Activated T-cell treated with anti-CD3 and anti-CD28 coated beads for 24 hours (primary cell): ENCODE results near the gene CFDP1.
A peak's percentile ranks its signal among the peaks of the same experiment; 100 is the strongest.
"Not testable (repeated sequence)": the region's sequence is repeated elsewhere in the genome, so short reads cannot be mapped to it uniquely, and the experiment has no call there.

Experiments
- DNase-seq: peaks from one replicate; pipeline ENCODE4 v3.0.0-alpha.2; 2020; ENCODE audit warnings: low read depth

Gene CFDP1

GRCh38 chr16:75293173-75293572 is 140.1 kb downstream of the CFDP1 start:
- no peak for DNase-seq

DNA sequence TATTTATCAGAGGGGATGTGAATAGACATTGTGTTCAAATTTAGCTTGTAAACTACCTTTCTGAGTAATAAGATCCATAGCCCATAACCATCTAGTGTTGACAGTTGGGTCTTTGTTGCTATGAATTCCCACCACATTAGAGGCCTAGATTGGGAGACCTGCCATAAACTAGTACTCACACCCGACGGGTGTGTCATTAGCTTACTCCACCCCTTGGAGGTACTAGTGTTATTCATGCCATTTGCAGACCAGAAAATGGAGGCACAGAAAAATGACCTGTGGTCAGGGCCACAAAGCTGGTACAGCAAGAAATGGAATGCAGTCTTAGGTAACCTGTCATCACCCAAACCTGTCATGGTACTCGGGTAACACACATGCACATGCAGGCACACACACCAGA is 140.6 kb downstream of the CFDP1 start:
- no peak for DNase-seq

GRCh38 chr16:75289189-75289588 is 144.1 kb downstream of the CFDP1 start:
- no peak for DNase-seq

DNA sequence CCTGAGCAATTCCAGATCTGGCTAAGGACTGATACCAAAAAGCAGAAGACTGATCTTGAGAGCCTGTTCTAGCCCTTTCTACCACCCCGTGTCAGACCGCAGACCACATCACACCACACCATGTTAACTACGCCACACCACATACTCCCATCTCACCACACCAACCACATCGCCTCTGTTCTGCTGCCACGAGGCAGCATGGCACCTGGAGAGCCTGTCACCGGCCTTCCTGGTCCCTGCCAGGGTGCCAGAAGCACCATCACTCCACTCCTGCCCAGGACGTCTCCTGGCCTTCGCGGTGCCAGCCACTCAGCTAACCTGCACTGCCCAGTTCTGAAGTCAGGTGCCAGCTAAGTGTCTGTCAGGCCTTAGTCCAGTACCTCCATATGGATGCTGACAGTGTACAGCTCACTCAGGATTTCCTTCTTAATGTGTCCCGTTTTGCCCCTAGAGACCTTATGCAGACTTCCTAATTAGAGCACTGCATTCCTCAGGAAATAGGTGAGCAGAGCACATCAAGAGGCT is 144.6 kb downstream of the CFDP1 start:
- DNase-seq, result peak; percentile 44

DNA sequence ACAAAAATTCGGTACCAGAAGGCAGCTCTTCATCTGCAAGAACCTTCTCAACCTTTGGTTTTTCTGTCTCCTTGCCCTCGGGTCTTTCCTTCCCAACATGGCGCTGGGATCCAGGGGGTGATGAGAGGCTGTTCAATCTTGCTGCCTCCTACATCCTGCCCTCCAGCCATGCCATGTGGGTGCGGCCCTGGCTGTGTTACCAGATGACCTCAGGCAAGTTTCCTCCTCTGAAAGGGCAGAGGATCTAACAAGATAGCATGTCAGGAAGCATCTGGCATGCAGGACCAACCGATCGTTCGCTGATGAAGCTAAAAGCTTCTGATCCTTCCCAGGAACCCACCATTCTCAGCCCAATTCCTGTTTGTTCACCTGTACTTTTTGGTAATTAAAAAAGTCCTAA is 145.1 kb downstream of the CFDP1 start:
- no peak for DNase-seq

- DNase-seq, result no peak
Measured at GRCh38 chr16:75287708-75288107, 145.6 kb downstream of the CFDP1 start.

- DNase-seq, result no peak
Measured at GRCh38 chr16:75286389-75286788, 146.9 kb downstream of the CFDP1 start.

DNA sequence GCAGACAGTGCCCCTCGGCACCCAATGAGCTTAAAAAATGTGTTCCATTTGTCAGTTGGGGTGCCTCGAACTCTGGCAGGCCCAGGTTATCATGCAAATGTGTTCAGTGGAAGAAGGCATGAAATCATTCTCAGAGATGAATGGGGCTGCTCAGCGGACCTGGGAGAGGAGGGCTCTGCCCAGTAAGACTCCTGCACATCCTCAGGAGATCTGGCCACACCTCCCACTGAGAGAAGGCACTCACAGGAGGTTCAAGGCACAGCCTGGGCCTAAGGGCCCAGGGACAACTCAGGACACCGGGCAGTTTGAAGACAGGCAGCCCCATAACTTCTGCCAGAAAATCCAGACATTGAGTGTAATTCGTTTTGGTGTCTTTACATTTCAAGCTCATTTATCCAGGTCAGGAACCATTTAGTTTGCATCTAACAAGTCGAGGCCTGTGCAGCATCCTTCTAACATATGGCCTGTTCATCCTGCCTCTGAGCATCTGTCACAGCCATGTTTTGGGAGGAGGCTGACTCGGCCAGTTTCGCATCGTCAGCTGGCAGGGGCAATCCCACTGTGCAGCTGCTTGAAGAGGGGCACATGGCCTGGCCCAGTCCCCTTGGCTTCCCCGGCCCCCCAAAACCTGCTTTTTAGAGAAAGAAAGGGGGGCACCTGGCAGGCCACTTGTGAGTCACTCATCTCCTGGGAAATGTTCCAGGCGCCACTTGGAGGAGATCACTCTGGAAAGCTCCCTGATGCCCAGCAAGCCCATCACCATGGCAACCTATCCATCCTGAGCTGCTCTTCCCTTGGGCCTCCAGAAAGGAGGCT is 150.6 kb downstream of the CFDP1 start:
- no peak for DNase-seq

DNA sequence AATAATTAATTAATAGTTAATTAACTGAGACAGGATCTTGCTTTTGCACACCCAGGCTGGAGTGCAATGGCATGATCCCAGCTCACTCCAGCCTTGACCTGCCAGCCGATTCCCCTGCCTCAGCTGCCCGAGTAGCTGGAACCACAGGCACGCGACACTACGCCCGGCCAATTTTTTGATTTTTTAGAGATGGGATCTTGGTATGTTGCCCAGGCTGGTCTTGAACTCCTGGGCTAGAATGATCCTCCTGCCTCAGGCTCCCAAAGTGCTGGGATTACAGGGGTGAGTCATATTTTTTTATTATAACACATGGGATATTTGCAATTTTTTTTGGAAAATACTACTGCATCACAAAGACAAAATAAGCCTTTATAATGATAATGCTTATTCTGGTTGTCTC is 151.5 kb downstream of the CFDP1 start:
- DNase-seq, result no peak

DNA sequence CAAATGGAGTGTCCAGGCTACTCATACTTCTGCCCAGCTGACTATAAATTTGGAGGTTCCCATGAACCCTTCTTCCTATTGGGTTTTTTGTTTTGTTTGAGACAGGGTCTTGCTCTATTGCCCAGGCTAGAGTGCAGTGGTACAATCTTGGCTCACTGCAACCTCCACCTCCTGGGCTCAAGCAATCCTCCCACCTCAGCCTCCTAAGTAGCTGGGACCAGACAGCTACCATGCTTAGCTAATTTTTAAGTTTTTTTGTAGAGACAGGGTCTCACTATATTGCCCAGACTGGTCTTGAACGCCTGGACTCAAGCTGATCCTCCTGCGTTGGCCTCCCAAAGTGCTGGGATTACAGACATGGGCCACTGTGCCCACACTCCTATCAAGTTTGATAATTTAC is 152.3 kb downstream of the CFDP1 start:
- DNase-seq, result not testable (repeated sequence)

- no peak for DNase-seq
Measured at GRCh38 chr16:75280331-75280804, 152.9 kb downstream of the CFDP1 start.

DNA sequence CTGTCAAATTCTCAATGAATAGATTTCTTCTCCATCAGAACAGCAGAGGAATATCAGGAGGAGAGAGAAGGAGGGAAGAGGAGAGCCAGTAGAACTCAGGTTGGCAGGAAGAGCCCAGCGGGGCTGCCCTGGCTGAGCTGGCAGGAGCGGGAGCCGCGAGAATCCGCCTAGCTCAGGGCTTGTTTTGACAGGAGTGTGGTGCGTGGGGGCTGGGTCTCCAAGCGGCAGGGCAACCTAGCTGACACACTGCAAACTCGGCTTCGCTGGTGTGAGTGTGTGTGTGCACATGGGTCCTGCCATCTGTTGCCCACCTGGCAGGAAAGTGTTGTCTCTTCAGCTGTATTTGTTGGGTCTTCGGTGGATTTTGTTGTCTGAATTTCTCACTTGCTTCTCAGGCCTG is 154.0 kb downstream of the CFDP1 start:
- no peak for DNase-seq

DNA sequence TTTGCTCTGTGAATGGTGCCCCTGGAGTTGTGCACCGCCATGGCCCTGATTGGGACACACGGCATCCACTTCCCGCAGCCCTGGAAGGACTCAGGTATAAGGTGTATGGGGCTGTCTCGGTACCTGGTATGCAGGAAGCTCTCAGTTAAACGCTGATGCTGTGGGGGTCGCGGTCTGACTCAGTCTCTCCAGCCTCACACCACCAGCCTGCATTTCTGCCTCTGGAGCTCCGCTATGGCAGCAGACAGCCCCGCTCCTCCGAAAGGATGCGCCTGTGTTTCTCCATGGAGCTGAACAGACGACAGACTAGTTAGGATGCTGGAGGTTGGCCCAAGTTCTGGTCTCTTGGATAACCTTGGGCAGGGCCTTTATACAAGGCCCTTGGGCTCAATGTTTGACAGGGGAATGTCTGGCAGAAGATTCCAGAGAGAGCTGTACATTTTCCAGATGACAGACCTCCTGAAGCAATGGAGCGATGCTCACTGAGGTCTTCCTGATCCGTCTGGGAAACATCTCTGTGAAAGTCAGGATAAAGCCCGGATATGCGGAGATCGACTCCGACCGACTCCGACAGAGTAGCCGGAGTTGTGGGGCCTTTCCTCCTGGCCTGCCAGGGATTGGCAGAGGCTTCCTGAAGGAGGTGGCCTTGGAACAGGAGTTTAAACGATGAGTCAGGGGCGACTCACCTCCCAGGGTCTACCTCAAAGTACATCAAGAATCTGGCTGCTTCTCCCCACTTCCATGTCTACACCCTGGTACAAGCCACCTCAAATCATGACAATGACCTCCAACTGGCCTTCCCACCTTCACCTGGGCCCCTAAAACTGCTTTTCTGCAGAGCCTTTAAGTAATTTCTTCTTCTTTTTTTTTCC is 160.0 kb downstream of the CFDP1 start:
- DNase-seq, result no peak

GRCh38 chr16:75272629-75273028 is 160.7 kb downstream of the CFDP1 start:
- DNase-seq, result not testable (repeated sequence)

- DNase-seq, result no peak
Measured at GRCh38 chr16:75272097-75272551, 161.2 kb downstream of the CFDP1 start.

- no peak for DNase-seq
Measured at GRCh38 chr16:75271441-75272096, 161.7 kb downstream of the CFDP1 start.

DNA sequence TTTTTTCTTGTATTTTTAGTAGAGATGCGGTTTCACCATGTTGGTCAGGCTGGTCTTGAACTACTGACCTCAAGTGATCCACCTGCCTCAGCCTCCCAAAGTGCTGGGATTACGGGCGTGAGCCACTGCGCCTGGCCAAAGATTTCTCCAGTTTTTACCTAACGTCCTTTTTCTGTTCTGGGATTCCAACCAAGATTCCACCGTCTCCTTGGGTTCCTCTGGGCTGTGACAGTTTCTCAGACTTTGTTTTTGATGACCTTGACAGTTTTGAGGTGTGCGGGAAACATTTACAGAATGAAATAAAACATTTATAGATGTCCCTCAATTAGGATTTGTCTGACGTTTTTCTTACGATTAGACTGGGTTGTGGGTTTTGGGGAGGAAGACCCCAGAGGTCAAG is 163.9 kb downstream of the CFDP1 start:
- DNase-seq, result not testable (repeated sequence)

- no peak for DNase-seq
Measured at GRCh38 chr16:75267631-75268264, 165.6 kb downstream of the CFDP1 start.

DNA sequence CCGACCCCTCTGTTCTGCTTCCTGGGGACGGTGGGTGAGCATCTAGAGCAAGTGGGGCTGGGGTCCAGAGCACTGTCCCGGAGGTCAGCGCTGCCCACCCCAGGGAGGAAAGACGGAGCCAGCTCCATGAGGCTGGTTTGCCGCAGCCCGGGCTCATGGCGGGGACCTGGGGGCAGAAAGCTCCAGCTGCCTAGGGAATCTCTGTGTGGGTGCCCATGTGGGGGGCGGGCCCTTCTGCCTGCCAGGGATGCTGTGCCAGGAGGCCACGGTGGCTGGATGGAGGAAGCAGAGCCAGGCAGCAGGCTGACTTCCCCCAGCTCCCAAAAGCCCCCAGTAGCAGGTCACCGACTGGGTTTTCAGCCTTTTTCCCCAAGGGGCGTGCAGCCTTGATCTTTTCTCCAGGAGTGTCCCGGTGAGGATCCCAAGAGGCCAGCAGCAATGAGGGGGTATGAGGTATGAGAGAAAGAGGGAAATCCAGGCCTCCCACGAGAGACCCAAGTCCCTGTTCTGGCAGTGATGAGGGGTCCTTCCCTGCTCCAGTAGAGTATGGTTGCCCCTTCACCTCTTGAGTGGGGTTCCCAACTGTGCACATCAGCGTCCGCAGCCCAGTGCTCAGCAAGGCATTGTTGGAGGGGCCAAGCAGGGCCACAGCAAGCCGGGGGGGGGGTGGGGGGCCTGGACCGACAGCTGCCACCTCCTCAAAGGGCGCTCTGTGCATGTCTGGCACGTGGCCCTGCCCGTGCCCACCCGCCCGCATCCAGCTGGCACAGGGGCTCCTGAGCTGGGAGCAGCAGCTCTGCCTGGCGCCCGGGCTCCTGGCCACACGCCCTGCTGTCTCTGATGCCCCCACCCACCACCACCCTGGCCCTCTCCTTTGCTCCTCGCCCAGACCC is 166.3 kb downstream of the CFDP1 start:
- no peak for DNase-seq

GRCh38 chr16:75265911-75266701 is 167.2 kb downstream of the CFDP1 start:
- DNase-seq, result no peak
